Stimulated activated CD4-positive, alpha-beta T cell treated with anti-CD3 and anti-CD28 coated beads, Interleukin-1b, Interleukin-23, amount 100 ng/mL, for 24 hours (primary cell): Measurements from ENCODE around the gene ACVR1B.

Source experiments
- DNase-seq, 4 experiments: peaks; one replicate each; pipeline ENCODE4 v3.0.0-alpha.2; 2020; ENCODE audit warnings: low read depth in 4 of 4, low spot score in 1 of 4

ACVR1B gene

DNA sequence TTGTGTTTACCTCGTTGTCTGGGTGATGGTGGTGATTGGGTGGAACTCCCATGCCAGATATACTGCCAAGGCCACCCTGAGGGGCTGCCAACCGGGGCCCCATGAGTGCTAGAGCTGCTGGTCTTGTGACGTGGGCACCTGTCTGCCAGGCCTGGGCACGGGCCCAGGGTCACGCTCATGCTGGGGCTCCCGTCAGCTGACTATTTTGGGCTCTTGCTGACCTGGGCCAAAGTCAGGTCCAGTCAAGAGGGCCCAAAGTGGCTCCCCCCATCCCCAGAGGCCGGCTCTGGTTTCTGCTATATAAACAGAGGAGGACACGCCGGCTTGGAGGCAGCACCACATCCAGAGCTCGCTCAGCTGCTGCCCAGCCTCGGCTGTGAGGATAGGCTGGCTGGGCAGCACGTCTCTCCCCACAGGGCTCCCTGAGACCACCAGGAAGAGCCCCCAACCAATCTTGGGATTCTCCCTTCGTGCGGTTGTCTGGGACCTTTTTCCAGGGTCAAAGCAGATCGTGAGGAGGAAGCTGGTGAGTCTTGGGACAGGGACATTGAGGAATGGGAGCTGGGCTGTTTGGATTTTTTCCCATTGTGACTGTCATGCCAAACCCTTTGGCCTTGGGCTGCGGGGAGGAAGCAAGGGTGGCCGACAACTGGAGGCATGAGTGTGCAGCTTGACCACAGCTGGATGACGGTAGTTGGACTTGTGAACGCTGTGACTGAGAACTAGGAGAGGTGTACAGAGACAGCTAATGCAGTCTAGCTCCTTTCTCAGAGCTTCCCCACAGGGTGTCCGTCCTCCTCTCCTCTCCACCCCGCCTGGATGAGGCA is 92.1 kb downstream of the ACVR1B start:
- no peak for DNase-seq

DNA sequence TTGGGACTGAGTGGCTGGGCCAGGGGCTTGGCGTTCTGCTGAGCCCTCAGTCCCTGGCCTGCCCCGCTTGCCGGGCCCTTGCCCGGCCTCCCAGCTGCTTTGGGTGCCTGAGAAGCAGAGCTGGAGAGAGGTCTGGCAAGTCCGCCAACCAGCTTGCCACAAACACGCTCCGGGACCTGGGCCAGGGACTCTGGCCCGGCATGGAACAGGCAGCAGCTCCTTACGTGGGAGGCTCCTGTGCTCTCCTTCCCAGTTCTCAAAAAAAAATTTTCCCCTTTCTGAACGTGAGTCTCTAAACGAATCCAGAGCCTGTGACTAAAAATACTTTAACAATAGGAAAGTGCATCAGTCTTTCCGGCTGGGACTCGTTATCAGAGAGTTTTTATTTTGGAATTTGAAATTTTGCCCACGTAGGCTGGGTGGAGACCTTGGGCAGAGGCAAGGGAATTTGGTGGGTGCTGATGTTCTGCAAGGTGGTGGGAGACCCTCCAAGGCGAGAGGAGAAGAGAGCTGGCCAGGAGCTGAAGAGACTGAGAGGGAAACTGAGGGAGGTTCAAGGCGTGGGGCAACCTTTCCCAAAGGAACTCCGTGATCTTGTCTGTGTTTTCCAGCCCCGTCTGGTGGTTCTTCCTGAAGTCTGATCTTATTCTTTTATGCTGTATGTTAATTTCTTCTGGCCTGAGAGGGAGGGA is 92.9 kb downstream of the ACVR1B start:
- no peak for DNase-seq

DNA sequence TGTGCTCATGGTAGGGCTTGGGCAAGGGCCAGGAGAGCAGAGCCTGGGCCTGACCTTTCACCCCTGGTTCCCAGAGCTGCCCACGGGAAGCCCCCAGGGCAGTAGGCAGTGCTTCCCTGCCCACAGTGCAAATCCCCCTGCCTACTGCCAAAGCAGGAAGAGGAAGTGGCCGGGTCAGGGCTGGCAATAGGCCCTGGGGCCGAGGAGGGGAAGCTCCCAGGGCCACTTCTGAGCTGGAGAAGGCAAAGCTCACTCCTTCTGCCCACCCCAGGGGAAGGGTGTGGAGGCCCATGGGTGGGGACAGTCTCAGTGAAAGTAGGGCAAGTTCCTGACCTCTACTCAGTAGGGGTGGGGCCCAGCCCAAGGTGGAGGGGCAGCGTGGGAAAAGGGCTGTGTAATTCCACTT is 94.3 kb downstream of the ACVR1B start:
- DNase-seq: no peak
